ENCODE results near the gene R3HDM4. TPM values are rescaled to one million over a fixed set of nuclear protein-coding genes. Genes with fewer than 3 reads are reported as not detected.

Gene R3HDM4
- total and polyA plus RNA-seq, 4 donors, result 14.1 to 72.4 (median 20.2) TPM

DNA sequence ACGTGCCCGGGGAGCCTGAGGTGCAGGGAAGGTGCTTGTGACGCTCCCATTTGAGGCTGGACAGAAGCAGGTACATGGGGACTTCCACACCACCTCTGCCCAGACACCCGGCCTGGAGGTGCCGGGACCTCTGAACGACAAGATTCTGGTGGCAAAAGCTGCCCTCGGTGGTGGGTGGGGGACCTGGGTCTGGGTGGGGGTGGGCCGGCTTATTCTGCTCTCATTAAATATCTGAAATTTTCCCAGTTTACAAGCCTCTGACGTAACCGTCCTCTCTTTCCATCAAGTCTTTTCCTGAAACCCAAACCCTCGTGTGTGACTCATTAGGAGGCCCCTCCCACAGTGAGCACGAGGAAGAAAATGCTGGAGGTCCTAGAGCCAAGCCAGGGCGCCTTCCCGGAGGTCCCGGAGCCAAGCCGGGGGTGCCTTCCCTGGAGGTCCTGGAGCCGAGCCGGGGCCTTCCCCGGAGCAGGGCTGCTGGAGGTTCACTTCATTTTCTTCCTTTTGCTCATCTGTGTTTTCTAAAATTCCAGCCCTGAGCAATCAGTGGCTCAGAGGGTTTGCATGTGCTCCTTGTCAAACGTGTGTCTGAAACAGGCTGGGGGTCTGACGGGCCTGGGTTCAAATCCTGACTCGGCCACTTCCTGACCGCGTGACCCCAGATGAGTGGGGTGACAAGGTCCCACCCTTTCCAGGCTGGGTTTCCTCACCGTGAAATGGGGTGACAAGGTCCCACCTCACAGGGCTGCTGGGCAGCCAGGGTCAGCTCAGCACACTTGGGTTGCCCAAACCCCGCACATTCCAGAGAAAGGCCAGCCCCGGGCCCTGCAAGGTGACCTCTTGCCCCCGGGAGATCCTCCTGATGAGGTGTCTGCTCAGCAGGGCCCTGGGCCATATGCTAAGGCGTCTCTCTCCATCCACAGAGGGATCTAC, 43.5 kb downstream of the R3HDM4 start:
- Histone ChIP-seq H3K27me3 (ENCODE audit: control insufficient read depth in 4 of 4, insufficient read depth in 4 of 4, low read length in 3 of 4) (no peaks in the 10 kb centered on the region), H3K4me3 (ENCODE audit: low read depth in 1 of 3, low read length in 3 of 3) (no peak overlapping the region), H3K9ac (ENCODE audit: low read depth in 1 of 2, low read length in 2 of 2) (no peak overlapping the region), H3K9me3 (ENCODE audit: control insufficient read depth in 4 of 4, low read length in 3 of 4) (no peaks in the 10 kb centered on the region), H3K4me1 (ENCODE audit: control insufficient read depth in 4 of 4, insufficient read depth in 4 of 4, low read length in 3 of 4) (no peaks in the 10 kb centered on the region), H3K27ac (ENCODE audit: low read depth in 1 of 2, low read length in 2 of 2) (peak overlapping the region in 1 of 2 donors; percentile 35), H3K36me3 (ENCODE audit: control insufficient read depth in 4 of 4, insufficient read depth in 3 of 4, low read depth in 1 of 4, low read length in 3 of 4) (peaks cover 3 to 40% (median 11%) of the 10 kb centered on the region in 4 donors)
- no peak for TF ChIP-seq GABPA (IDR thresholded peaks at IDR 0.05 in 1 of 2, conservative IDR thresholded peaks at IDR 0.05 in 1 of 2)
- TF ChIP-seq FOXA2 (IDR thresholded peaks at IDR 0.05), result no peak
- TF ChIP-seq, protein P1, sequence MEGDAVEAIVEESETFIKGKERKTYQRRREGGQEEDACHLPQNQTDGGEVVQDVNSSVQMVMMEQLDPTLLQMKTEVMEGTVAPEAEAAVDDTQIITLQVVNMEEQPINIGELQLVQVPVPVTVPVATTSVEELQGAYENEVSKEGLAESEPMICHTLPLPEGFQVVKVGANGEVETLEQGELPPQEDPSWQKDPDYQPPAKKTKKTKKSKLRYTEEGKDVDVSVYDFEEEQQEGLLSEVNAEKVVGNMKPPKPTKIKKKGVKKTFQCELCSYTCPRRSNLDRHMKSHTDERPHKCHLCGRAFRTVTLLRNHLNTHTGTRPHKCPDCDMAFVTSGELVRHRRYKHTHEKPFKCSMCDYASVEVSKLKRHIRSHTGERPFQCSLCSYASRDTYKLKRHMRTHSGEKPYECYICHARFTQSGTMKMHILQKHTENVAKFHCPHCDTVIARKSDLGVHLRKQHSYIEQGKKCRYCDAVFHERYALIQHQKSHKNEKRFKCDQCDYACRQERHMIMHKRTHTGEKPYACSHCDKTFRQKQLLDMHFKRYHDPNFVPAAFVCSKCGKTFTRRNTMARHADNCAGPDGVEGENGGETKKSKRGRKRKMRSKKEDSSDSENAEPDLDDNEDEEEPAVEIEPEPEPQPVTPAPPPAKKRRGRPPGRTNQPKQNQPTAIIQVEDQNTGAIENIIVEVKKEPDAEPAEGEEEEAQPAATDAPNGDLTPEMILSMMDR (IDR thresholded peaks at IDR 0.05; ENCODE audit: low read depth, low read length, missing input control), result no peak
- no peak for TF ChIP-seq ATF3 (IDR thresholded peaks at IDR 0.05)
- TF ChIP-seq, protein P2, sequence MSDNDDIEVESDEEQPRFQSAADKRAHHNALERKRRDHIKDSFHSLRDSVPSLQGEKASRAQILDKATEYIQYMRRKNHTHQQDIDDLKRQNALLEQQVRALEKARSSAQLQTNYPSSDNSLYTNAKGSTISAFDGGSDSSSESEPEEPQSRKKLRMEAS (IDR thresholded peaks at IDR 0.05), result no peak
- TF ChIP-seq JUND (IDR thresholded peaks at IDR 0.05), result no peak
- TF ChIP-seq, protein P3, sequence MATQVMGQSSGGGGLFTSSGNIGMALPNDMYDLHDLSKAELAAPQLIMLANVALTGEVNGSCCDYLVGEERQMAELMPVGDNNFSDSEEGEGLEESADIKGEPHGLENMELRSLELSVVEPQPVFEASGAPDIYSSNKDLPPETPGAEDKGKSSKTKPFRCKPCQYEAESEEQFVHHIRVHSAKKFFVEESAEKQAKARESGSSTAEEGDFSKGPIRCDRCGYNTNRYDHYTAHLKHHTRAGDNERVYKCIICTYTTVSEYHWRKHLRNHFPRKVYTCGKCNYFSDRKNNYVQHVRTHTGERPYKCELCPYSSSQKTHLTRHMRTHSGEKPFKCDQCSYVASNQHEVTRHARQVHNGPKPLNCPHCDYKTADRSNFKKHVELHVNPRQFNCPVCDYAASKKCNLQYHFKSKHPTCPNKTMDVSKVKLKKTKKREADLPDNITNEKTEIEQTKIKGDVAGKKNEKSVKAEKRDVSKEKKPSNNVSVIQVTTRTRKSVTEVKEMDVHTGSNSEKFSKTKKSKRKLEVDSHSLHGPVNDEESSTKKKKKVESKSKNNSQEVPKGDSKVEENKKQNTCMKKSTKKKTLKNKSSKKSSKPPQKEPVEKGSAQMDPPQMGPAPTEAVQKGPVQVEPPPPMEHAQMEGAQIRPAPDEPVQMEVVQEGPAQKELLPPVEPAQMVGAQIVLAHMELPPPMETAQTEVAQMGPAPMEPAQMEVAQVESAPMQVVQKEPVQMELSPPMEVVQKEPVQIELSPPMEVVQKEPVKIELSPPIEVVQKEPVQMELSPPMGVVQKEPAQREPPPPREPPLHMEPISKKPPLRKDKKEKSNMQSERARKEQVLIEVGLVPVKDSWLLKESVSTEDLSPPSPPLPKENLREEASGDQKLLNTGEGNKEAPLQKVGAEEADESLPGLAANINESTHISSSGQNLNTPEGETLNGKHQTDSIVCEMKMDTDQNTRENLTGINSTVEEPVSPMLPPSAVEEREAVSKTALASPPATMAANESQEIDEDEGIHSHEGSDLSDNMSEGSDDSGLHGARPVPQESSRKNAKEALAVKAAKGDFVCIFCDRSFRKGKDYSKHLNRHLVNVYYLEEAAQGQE (IDR thresholded peaks at IDR 0.05), result no peak
- no peak for TF ChIP-seq FOXA1 (IDR thresholded peaks at IDR 0.05)
- TF ChIP-seq NR2F2 (IDR thresholded peaks at IDR 0.05), result no peak
- no peak for TF ChIP-seq RAD21 (IDR thresholded peaks at IDR 0.05)
- TF ChIP-seq SP1 (IDR thresholded peaks at IDR 0.05), result no peak
- DNase-seq (ENCODE audit: low spot score), result no peak
- 86% methylated on average over 29 of the region's 29 CpGs for WGBS

DNA sequence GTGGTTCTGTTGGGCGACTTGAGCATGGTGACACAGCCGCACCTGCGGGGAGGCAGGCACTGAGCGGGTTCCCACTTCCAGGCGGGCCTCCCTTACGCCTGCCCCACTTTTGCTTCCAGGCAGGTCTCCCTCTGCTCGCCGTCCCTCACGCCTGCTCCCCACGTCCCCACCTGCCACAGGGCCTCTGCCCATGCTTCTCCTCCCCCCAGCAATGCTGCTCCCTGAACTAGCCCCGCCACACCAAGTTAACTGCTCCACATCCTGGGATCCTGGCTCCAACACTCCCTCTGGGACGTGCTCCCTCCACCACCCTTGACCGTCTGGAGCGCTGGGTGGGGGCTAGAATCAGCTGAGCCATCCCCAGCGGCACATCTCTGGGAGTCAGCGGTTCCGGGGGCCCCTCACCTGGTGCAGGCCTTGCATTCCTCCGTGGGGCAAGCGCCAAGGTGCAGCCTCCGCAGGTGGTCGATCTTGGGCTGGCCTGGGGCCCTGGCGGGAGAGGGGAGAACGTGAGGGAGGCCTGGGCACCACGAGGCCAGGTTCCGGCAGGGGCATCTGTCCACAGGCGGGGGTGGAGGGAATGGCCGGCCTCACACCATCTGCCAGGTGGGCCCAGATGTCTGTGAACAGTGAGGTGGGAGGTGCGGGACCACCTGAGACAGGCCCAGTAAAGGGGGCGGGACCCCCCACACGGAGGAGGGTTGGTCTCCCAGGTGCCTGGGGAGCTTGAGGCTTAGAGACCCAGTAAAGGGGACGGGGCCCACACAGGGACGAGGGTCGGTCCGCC, 44.4 kb downstream of the R3HDM4 start:
- no peak for DNase-seq (ENCODE audit: low spot score)
- Histone ChIP-seq H3K4me3 (ENCODE audit: low read depth in 1 of 3, low read length in 3 of 3) (no peak overlapping the region), H3K9me3 (ENCODE audit: control insufficient read depth in 4 of 4, low read length in 3 of 4) (no peaks in the 10 kb centered on the region), H3K9ac (ENCODE audit: low read depth in 1 of 2, low read length in 2 of 2) (no peak overlapping the region), H3K36me3 (ENCODE audit: control insufficient read depth in 4 of 4, insufficient read depth in 3 of 4, low read depth in 1 of 4, low read length in 3 of 4) (peaks cover 0 to 35% (median 10%) of the 10 kb centered on the region in 4 donors), H3K27me3 (ENCODE audit: control insufficient read depth in 4 of 4, insufficient read depth in 4 of 4, low read length in 3 of 4) (no peaks in the 10 kb centered on the region), H3K27ac (ENCODE audit: low read depth in 1 of 2, low read length in 2 of 2) (no peak overlapping the region), H3K4me1 (ENCODE audit: control insufficient read depth in 4 of 4, insufficient read depth in 4 of 4, low read length in 3 of 4) (peaks cover 0 to 5% (median 2%) of the 10 kb centered on the region in 4 donors)
- 96% methylated on average over 34 of the region's 34 CpGs for WGBS
- TF ChIP-seq YY1 (IDR thresholded peaks at IDR 0.05) (no peak), HNF4A (conservative IDR thresholded peaks at IDR 0.05) (no peak), FOXA2 (IDR thresholded peaks at IDR 0.05) (no peak), NR2F2 (IDR thresholded peaks at IDR 0.05) (no peak), ATF3 (IDR thresholded peaks at IDR 0.05) (no peak), GABPA (IDR thresholded peaks at IDR 0.05 in 1 of 2, conservative IDR thresholded peaks at IDR 0.05 in 1 of 2) (no peak), TAF1 (conservative IDR thresholded peaks at IDR 0.05) (no peak), JUND (IDR thresholded peaks at IDR 0.05) (no peak), RAD21 (IDR thresholded peaks at IDR 0.05) (no peak), RXRA (IDR thresholded peaks at IDR 0.05) (no peak), EGR1 (IDR thresholded peaks at IDR 0.05; ENCODE audit: low read depth in 2 of 2) (no peak), FOXA1 (IDR thresholded peaks at IDR 0.05) (no peak)
- TF ChIP-seq, protein P3 (IDR thresholded peaks at IDR 0.05), result no peak
- TF ChIP-seq, protein P2 (IDR thresholded peaks at IDR 0.05), result no peak

All from liver (tissue), 9 donors.